Gastrocnemius medialis (tissue), 4 donors: ENCODE results near the gene MLXIP.
A peak's percentile ranks its signal among the peaks of the same experiment; 100 is the strongest.

Experiments
- POLR2A ChIP-seq, 2 donors: fragments of 450-650 bp; IDR thresholded peaks; one replicate each; pipeline ENCODE4 v1.6.1; 2017; ENCODE audit warnings: antibody characterized with exemption in 2 of 2, mild to moderate bottlenecking in 2 of 2, moderate library complexity in 2 of 2
- TF ChIP-seq, protein P1 (sequence below), 5 experiments: fragments of 450-650 bp in 3 of 5; fragments of 200-600 bp in 2 of 5; sonication (generic) in 2 of 5; IDR thresholded peaks in 4 of 5; conservative IDR thresholded peaks in 1 of 5; 1 replicate in 4 of 5; 2 replicates in 1 of 5; pipeline ENCODE4 v1.5.1; 2016 to 2019; ENCODE audit warnings: antibody characterized with exemption in 5 of 5, mild to moderate bottlenecking in 3 of 5, moderate library complexity in 3 of 5

DNA sequence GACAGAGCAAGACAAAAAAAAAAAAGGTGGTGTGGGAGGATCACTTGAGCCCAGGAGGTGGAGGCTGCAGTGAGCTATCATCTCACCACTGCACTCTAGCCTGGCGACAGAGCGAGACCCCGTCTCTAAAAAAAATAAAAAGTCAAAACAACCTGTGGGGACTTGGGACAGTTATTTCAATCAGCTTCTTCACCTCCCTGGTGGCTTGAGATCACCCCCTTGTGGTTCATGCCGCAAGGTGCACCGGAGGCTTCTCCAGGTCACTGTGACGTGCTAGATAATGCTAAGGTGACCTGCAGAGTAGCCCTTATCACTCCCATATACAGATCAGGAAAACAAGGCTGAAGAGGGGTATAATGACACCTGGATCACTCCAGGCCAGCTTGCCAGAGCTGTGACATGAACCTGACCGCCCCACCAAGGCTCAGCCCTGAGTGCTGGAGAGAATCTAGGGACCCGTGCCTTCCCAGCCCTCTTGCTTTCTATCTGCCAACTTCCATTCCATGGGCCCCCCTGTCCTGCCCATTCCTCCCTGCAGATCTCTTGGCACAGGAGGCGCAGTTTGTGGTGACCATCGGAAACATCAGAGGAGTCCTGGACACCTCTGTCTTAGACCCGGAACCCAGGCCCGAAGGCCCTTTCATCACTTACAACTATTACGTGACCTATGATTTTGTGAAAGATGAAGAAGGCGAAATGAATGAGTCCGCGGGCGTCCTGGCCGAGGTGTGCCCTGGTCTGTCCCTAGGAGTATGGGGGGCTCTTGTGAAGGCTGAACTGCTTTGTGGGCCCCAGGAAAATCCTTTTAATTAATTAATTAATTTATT lies 112.5 kb downstream of the MLXIP start:
- TF ChIP-seq, protein P1, sequence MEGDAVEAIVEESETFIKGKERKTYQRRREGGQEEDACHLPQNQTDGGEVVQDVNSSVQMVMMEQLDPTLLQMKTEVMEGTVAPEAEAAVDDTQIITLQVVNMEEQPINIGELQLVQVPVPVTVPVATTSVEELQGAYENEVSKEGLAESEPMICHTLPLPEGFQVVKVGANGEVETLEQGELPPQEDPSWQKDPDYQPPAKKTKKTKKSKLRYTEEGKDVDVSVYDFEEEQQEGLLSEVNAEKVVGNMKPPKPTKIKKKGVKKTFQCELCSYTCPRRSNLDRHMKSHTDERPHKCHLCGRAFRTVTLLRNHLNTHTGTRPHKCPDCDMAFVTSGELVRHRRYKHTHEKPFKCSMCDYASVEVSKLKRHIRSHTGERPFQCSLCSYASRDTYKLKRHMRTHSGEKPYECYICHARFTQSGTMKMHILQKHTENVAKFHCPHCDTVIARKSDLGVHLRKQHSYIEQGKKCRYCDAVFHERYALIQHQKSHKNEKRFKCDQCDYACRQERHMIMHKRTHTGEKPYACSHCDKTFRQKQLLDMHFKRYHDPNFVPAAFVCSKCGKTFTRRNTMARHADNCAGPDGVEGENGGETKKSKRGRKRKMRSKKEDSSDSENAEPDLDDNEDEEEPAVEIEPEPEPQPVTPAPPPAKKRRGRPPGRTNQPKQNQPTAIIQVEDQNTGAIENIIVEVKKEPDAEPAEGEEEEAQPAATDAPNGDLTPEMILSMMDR (IDR thresholded peaks at IDR 0.05 in 4 of 5, conservative IDR thresholded peaks at IDR 0.05 in 1 of 5), result peak; percentile 55 to 82 (median 77)
- no peak for TF ChIP-seq POLR2A (IDR thresholded peaks at IDR 0.05)
